HG03521 (cell line): Measurements from ENCODE around the gene ZNF264.
"Not testable (repeated sequence)": the region's sequence is repeated elsewhere in the genome, so short reads cannot be mapped to it uniquely, and the experiment has no call there.

Source experiments
- ATAC-seq: cut with Tn5 transposase; IDR thresholded peaks from one replicate; pipeline ENCODE4 v1.9.1; 2021; ENCODE audit warnings: mild to moderate bottlenecking, moderate library complexity; ENCODE audit not compliant: unreplicated experiment

Gene ZNF264

GRCh38 chr19:57244513-57244912 lies 53.2 kb downstream of the ZNF264 start:
- no peak for ATAC-seq

GRCh38 chr19:57245066-57245465 lies 53.8 kb downstream of the ZNF264 start:
- ATAC-seq = no peak

GRCh38 chr19:57245959-57246358 lies 54.7 kb downstream of the ZNF264 start:
- no peak for ATAC-seq

- no peak for ATAC-seq
These were observed 57.3 kb downstream of the ZNF264 start for GRCh38 chr19:57248646-57249045.

GRCh38 chr19:57249329-57249728 lies 58.0 kb downstream of the ZNF264 start:
- no peak for ATAC-seq

- not testable (repeated sequence) for ATAC-seq
These were observed 62.5 kb downstream of the ZNF264 start for GRCh38 chr19:57253767-57254166.

GRCh38 chr19:57262044-57262443 lies 70.7 kb downstream of the ZNF264 start:
- ATAC-seq = no peak

- ATAC-seq = no peak
These were observed 72.0 kb downstream of the ZNF264 start for GRCh38 chr19:57263244-57263741.

- no peak for ATAC-seq
These were observed 76.0 kb downstream of the ZNF264 start for GRCh38 chr19:57267291-57267690.

GRCh38 chr19:57269515-57270250 lies 78.4 kb downstream of the ZNF264 start:
- no peak for ATAC-seq

- ATAC-seq = no peak
These were observed 80.0 kb downstream of the ZNF264 start for GRCh38 chr19:57271280-57271679.
